GM20000 (cell line): ENCODE results near the gene SHANK1.

Experiments used
- DNase-seq: peaks from one replicate; pipeline ENCODE4 v3.0.0; 2012; ENCODE audit warnings: low spot score
- TF ChIP-seq, protein P1 (sequence below): IDR thresholded peaks from 2 replicates; pipeline ENCODE4 v1.5.1; 2012; ENCODE audit warnings: mild to moderate bottlenecking, control low read depth; ENCODE audit errors: extremely low read depth, missing control alignments

Gene SHANK1

DNA sequence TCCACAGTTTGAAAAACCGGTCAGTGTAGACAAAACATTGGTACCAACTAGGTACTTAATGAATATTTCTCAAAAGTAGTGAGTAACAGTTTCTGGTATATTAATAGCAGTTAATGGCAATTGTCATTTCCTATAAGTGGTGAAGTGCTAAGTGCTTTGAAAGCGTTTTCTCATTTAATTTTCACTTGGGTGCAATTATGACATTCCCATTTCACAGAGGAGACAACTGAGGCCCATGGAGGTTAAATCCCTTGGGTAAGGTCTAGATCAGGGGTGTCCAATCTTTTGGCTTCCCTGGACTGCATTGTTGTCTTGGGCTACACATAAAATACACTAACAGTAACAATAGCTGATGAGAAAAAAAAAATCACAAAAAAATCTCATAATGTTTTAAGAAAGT lies 79.2 kb downstream of the SHANK1 start:
- TF ChIP-seq, protein P1, sequence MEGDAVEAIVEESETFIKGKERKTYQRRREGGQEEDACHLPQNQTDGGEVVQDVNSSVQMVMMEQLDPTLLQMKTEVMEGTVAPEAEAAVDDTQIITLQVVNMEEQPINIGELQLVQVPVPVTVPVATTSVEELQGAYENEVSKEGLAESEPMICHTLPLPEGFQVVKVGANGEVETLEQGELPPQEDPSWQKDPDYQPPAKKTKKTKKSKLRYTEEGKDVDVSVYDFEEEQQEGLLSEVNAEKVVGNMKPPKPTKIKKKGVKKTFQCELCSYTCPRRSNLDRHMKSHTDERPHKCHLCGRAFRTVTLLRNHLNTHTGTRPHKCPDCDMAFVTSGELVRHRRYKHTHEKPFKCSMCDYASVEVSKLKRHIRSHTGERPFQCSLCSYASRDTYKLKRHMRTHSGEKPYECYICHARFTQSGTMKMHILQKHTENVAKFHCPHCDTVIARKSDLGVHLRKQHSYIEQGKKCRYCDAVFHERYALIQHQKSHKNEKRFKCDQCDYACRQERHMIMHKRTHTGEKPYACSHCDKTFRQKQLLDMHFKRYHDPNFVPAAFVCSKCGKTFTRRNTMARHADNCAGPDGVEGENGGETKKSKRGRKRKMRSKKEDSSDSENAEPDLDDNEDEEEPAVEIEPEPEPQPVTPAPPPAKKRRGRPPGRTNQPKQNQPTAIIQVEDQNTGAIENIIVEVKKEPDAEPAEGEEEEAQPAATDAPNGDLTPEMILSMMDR, result no peak
- DNase-seq, result no peak

GRCh38 chr19:50639121-50640112 lies 80.2 kb downstream of the SHANK1 start, which contains the start of gene SYT3:
TSS of gene SYT3 (minus strand) at chr19:50639881. CDS start at chr19:50637411, 2,470 bp downstream.
- TF ChIP-seq, protein P1, result no peak
- peak; percentile 76 for DNase-seq

GRCh38 chr19:50638600-50638999 lies 81.0 kb downstream of the SHANK1 start:
- TF ChIP-seq, protein P1, result no peak
- no peak for DNase-seq

DNA sequence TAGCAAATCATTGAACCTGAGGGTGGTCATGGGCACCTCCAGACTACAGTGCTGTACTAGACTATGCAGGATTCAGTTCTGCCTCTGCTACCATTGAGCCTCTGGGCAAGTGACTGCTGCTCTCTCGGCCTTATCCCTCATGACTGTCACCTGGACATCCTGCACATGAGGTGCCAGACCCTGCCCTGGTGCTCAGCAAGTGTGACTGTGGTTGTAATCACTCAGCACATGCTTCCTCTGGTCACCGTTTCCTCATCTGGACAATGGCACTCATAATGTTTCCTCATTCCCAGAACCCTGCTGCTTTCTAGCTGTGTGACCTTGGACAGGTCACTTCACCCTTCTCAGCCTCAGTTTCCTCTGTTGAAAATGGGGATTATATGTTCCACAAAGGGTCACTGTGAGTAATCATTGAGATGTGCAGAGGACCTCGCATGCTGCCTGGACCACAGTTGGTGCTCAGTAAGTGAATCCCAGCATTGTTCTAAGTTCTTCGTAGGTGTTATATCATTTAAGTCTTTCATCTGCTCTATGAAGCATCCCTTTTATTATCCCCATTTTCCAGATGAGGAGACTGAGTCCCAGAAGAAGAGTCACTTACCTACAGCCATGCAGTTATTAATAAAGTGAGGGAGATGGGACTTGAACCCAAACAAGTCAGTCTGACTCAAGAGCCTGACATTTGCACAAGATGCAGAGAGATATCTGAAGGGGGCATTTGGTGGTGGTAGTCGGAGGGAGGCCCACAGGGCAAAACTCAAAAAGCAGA lies 83.1 kb downstream of the SHANK1 start:
- no peak for DNase-seq
- TF ChIP-seq, protein P1, result no peak

DNA sequence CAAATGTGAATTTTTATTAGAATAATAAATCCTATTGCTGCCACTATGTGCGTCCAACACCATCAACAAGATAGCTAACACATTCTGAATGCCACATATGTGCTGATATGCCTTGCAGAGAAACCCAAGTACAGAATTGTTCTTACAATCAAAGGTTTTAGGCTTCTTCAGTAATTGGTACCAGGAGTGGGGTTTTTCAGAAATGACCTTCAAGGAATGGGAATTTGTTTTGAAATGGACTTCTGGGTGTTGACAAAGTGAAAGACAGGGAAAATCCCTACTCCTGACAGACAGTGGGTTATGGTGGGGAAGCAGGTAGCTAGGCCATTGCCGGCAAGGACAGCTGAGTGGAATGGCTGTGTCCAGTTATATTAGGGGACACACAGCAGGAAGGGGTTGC lies 85.6 kb downstream of the SHANK1 start:
- no peak for DNase-seq
- TF ChIP-seq, protein P1, result no peak

GRCh38 chr19:50633359-50633758 lies 86.2 kb downstream of the SHANK1 start:
- no peak for DNase-seq
- TF ChIP-seq, protein P1, result no peak
